Activated naive CD4-positive, alpha-beta T cell treated with anti-CD3 and anti-CD28 coated beads, Interleukin-2, amount 10 ng/mL, durations not matched to agents 7 days and 5 days (primary cell): Measurements from ENCODE around the gene CCSER1.

Source experiments
- CTCF ChIA-PET: fragments of 350-600 bp; sonication (Branson Sonifier 250); formaldehyde crosslinking; loops from one replicate; lab custom pipeline; 2021; ENCODE audit warnings: antibody characterized with exemption; lab: Charles Lee
- DNase-seq: peaks from one replicate; pipeline ENCODE4 v3.0.0-alpha.2; 2020
- H3K27ac Mint-ChIP-seq: one replicate; pipeline ENCODE4 v1.8.0; 2021; ENCODE audit warnings: mild to moderate bottlenecking, moderate library complexity, mixed read lengths
- H3K27me3 Mint-ChIP-seq: one replicate; pipeline ENCODE4 v1.8.0; 2021; ENCODE audit warnings: mild to moderate bottlenecking, mixed read lengths
- H3K36me3 Mint-ChIP-seq: one replicate; pipeline ENCODE4 v1.8.0; 2021; ENCODE audit warnings: mixed read lengths
- H3K4me1 Mint-ChIP-seq: one replicate; pipeline ENCODE4 v1.8.0; 2021; ENCODE audit warnings: mixed read lengths
- H3K4me3 Mint-ChIP-seq: one replicate; pipeline ENCODE4 v1.8.0; 2021; ENCODE audit warnings: mild to moderate bottlenecking, moderate library complexity, mixed read lengths
- H3K9me3 Mint-ChIP-seq: one replicate; pipeline ENCODE4 v1.8.0; 2021; ENCODE audit warnings: mixed read lengths

CCSER1 gene

DNA sequence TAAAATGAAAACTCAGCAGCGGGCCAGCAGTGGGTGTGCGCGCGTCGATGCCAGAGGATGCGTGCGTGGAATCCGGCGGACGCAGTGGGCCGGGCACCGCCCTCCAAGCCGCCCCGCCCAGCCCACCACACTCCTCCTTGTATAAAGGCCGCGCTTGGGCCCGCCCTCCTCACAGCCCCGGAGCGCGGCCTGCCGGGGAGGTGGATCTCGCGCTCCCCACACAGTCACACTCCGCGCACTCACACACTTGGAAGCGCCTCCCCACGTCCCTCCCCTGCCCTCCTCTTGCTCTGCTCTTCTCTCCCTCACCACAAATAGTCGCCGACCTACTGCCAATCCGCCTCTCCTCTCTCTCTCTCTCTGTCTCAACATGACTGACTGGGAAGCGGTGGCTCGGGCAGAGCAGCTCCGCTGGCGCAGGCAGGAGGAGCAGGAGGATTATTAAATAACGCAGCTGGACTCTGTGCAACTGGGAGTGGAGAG lies at the start of gene CCSER1:
Gene CCSER1 (plus strand): TSS at position 172 of the 483 bp plus-strand sequence.
- Mint-ChIP-seq H3K4me1 (peaks cover 16% of the 10 kb centered on the region), H3K27ac (no peak within 1 kb of the TSS), H3K4me3 (peak within 1 kb of the TSS; percentile 64), H3K36me3 (no peaks in the 10 kb centered on the region), H3K9me3 (no peaks in the 10 kb centered on the region), H3K27me3 (peaks cover 42% of the 10 kb centered on the region)
- DNase-seq, result peak; percentile 50
- CTCF ChIA-PET, result no interaction called here

DNA sequence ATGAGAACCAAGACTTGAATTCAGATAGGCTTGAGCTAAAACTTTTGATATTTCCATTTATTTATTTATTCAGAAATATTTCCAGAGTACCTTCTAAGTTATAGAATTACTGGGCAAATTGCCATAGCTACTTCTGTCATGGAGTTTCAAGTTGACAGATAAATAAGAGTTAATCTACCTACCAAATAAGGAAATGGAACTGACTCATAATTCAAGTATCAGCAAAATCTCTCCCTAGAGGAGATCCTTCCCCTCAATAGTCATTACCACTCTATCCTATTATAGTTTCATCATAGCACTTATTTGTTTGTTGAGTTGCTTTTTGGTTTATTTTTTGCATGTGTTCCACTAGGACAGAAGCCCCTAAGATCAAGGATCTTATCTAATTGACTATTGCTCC lies 48.8 kb upstream of the CCSER1 start:
- no peak for DNase-seq
- CTCF ChIA-PET, result no interaction called here
- H3K27ac Mint-ChIP-seq, result no peak overlapping the region
- no peaks in the 10 kb centered on the region for H3K36me3 Mint-ChIP-seq
- H3K9me3 Mint-ChIP-seq, result no peaks in the 10 kb centered on the region
- H3K27me3 Mint-ChIP-seq, result no peaks in the 10 kb centered on the region
- no peaks in the 10 kb centered on the region for H3K4me1 Mint-ChIP-seq
- no peak overlapping the region for H3K4me3 Mint-ChIP-seq

DNA sequence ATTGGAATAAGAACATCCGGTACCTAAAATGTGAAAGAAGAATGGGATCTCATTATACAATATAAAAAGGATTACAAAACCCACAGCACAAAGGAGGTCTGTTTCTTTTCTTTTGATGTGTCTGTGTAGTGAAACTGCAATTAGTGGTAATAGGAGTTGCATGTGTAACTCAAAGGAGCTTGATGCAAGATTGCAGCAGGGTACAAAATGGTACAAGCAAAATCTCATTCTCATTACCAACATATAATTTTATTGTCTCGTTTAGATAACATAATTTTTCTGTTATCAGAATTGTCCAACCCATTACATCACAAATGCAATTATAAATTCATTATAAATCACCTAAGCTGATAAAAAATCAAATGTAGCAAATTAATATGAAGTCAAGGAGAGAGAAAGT lies 47.1 kb upstream of the CCSER1 start:
- Mint-ChIP-seq H3K4me1 (no peaks in the 10 kb centered on the region), H3K27ac (no peak overlapping the region), H3K9me3 (no peaks in the 10 kb centered on the region), H3K4me3 (no peak overlapping the region), H3K36me3 (no peaks in the 10 kb centered on the region), H3K27me3 (no peaks in the 10 kb centered on the region)
- CTCF ChIA-PET, result no interaction called here
- DNase-seq, result no peak

DNA sequence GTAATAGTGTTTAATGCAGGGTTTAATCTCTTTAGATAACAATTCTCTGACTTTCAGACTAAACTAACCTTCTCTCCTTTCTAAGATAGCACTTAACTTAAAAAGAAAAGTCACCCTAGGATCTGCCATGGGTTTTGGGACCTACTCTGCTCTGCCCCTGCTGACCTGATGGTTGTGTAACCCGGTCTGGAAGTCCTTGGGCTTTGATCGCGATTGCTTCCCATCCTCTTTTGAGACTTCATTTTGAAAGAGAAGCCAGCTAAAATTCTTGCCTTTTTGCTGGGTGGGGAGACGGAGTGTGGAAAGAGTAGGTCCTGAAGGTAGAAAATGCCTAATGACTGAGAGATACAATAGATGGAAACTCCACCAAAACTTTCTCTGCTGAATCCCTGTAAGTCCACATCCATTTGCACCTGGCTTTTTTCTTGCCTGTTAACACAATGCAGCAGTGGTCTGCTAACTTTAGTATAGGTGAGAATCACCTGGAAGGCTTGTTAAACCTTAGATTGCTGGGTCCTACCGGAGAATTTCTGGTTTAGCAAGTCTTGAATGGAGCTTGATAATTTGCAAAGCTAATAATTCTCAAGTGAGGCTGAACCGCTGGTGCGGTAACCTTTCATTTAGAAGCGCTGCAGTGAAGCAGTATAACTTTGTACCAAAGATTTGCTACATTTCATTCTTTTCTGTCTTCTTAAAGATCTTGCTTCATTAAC lies 45.6 kb upstream of the CCSER1 start:
- Mint-ChIP-seq H3K36me3 (no peaks in the 10 kb centered on the region), H3K27me3 (no peaks in the 10 kb centered on the region), H3K4me3 (no peak overlapping the region), H3K4me1 (no peaks in the 10 kb centered on the region), H3K9me3 (no peaks in the 10 kb centered on the region), H3K27ac (no peak overlapping the region)
- CTCF ChIA-PET, result no interaction called here
- no peak for DNase-seq

DNA sequence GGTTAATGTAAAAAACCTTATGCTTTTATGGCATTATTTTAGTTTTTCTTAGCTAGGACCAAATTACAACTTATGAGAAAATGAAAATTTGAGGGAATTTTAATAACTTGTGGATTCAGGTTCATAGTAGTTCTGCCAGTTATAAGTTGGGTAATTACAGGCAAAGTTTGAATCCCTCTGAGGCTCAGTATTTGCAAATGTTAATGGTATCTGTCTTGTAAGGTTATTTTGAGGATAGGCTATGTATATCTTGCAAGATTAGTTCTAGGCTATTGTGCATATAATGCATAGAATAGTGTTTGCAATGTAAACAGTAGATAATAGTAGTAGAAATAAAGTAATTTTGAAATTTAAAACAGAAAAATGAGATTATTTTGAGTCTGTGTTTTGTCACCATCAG lies 44.7 kb upstream of the CCSER1 start:
- CTCF ChIA-PET, result no interaction called here

DNA sequence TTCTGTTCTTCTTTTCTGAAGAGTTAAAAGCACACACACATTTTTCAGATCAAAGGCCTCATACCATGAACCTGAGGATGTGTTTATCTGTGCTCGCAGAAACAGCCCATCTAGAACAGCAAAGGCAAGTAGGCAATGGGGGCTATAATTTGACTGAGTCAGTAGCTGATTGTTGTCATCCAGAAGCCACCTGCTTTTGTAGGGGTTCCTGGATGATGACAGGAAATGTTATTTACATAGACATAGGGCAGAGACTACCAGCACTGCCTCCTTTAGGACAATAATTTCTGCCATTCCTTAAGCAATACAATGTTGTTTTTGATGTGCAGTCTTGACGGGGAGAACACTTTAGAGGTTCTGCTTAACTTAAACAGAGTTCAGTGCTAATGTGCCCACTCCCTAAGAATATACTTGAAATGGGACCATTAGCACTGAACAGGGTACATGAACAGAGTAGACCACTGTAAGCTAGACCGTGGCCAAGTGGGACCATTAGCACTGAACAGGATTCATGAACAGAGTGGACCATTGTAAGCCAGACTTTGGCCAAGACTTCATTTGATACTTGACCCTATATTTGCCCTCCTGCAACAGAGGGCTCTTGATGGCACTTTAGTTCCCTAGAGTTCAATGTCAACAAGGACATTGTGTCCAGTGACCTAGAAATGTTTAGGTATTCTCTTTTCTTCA lies 42.8 kb upstream of the CCSER1 start:
- CTCF ChIA-PET, result no interaction called here
- no peak overlapping the region for H3K4me3 Mint-ChIP-seq
- H3K4me1 Mint-ChIP-seq, result no peaks in the 10 kb centered on the region
- no peaks in the 10 kb centered on the region for H3K36me3 Mint-ChIP-seq
- no peak overlapping the region for H3K27ac Mint-ChIP-seq
- no peaks in the 10 kb centered on the region for H3K27me3 Mint-ChIP-seq
- DNase-seq, result no peak
- no peaks in the 10 kb centered on the region for H3K9me3 Mint-ChIP-seq

More for the DNA sequence above, 44.7 kb upstream of the CCSER1 start:
- Mint-ChIP-seq H3K9me3 (no peaks in the 10 kb centered on the region), H3K4me1 (no peaks in the 10 kb centered on the region), H3K4me3 (no peak overlapping the region), H3K27ac (no peak overlapping the region), H3K27me3 (no peaks in the 10 kb centered on the region), H3K36me3 (no peaks in the 10 kb centered on the region)
- DNase-seq, result no peak

DNA sequence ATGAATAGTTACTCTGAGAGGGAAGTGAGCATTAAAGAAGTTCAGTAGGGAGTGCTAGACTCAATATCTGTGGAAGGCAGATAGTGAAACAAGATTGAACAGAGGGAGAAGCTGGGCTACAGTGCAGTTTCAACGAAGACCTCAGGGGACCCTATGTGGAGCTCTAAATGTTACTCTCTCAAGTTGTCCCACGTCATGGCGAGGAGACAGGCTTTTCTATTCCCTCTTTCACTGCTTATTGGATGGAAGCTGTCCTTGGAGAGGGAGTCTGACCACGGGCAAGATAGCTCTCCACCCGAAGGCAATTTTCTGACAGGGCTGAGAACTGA lies 42.3 kb upstream of the CCSER1 start:
- H3K4me1 Mint-ChIP-seq, result no peaks in the 10 kb centered on the region
- no peaks in the 10 kb centered on the region for H3K27me3 Mint-ChIP-seq
- no peak for DNase-seq
- CTCF ChIA-PET, result no interaction called here
- no peaks in the 10 kb centered on the region for H3K36me3 Mint-ChIP-seq
- H3K27ac Mint-ChIP-seq, result no peak overlapping the region
- H3K9me3 Mint-ChIP-seq, result no peaks in the 10 kb centered on the region
- H3K4me3 Mint-ChIP-seq, result no peak overlapping the region

DNA sequence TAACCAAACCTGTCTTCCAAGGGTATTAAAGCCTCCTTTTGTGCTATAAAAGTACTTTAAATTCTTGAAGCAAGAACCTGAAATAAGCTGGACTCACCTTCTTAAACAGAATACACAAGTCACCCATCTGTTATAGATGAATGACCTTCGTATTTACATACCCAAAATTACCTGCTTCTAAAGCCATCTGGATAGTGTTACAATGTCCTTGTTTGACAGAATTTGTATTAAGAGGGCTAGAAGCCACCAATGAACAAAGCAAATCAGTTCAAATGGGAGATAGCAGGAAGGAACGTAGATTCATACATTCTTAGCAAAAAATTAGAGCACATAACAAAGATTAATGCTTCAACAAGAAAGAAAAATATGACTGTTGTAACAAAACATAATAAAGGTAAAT lies 33.7 kb upstream of the CCSER1 start:
- H3K4me1 Mint-ChIP-seq, result no peaks in the 10 kb centered on the region
- H3K27me3 Mint-ChIP-seq, result no peaks in the 10 kb centered on the region
- H3K36me3 Mint-ChIP-seq, result no peaks in the 10 kb centered on the region
- no peak overlapping the region for H3K27ac Mint-ChIP-seq
- CTCF ChIA-PET, result no interaction called here
- H3K4me3 Mint-ChIP-seq, result no peak overlapping the region
- no peak for DNase-seq
- H3K9me3 Mint-ChIP-seq, result no peaks in the 10 kb centered on the region

DNA sequence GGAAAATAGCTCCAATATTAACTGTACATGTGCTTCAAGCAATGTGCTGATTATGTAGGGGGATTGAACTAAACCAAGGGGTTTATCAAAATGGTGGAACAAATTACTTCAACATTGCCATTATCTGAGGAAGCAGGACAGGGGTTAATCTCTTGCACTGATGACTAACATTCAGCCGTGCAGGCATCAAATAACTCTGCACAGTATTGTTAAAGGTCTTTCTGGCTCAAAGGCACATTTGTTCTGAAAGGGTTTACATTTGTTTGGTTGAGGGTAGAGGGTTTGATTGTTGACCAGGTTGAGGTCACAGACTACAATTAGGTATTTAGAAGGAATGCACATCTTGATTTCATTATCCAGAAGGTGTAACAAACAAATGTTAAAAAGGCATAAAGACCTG lies 32.2 kb upstream of the CCSER1 start:
- CTCF ChIA-PET, result no interaction called here
- no peaks in the 10 kb centered on the region for H3K36me3 Mint-ChIP-seq

DNA sequence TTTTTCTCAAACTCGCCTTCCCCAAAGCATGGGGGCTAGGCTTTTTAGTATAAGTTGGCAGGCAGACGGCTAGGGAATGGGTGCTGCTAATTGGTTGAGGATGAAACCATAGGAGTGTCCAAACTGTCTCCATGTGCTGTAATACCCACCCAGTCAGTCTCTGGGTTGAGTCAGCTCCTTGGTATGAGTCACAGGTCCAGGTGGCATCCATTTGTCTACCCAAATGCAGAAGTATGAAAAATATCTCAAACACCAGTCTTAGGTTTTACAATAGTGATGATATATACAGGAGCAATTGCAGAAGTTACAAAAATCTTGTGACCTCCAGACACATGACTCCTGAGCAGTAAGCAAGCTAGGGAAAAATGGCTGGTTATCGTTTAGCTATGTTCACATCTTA lies 27.4 kb upstream of the CCSER1 start:
- Mint-ChIP-seq H3K36me3 (no peaks in the 10 kb centered on the region), H3K4me1 (no peaks in the 10 kb centered on the region), H3K27ac (no peak overlapping the region), H3K4me3 (no peak overlapping the region), H3K9me3 (no peaks in the 10 kb centered on the region), H3K27me3 (no peaks in the 10 kb centered on the region)
- CTCF ChIA-PET, result no interaction called here
- no peak for DNase-seq

More for the DNA sequence above, 32.2 kb upstream of the CCSER1 start:
- Mint-ChIP-seq H3K4me1 (no peaks in the 10 kb centered on the region), H3K4me3 (no peak overlapping the region), H3K9me3 (no peaks in the 10 kb centered on the region), H3K27me3 (no peaks in the 10 kb centered on the region), H3K27ac (no peak overlapping the region)
- no peak for DNase-seq

DNA sequence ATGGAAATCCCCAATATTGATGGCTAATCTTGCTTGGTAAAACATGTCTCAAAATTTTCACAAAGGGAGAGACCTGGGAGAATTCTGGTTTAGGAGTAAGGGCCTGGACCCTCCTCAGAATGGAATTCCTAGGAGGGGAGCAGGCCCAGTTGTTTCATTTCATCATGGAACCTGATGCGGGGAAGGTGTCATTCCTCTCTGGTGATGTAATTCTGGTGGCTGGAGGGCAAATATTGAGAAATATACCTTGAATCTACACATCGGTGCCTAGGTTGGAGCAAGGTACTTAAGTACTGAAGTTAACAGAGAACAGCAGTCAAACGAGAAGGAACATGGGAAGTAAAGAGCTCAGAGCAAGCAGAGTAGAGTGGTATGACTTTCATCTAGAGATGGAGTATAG lies 23.2 kb upstream of the CCSER1 start:
- CTCF ChIA-PET, result no interaction called here
- Mint-ChIP-seq H3K27me3 (no peaks in the 10 kb centered on the region), H3K4me1 (no peaks in the 10 kb centered on the region), H3K9me3 (no peaks in the 10 kb centered on the region), H3K27ac (no peak overlapping the region), H3K36me3 (no peaks in the 10 kb centered on the region), H3K4me3 (no peak overlapping the region)
- DNase-seq, result no peak

DNA sequence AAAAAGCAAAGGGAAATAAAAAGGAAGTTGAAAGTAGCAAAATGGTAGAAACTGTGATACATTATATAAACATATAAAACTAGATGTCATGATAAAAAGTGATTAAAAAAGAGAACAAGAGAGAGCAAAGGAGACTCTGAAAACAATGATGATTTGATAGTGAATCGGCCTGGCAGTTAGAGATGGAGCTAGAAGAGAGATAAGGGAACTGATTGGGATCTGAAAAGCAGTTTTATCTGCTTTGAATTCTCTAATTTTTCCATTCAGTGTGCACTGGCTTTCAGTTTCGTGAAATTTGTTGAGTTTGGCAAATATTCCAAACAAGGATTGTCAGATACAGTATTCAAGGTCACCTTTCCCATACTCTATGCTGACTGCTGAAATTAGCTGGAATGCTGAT lies 21.9 kb upstream of the CCSER1 start:
- Mint-ChIP-seq H3K9me3 (no peaks in the 10 kb centered on the region), H3K4me3 (no peak overlapping the region), H3K36me3 (no peaks in the 10 kb centered on the region), H3K27ac (no peak overlapping the region), H3K27me3 (no peaks in the 10 kb centered on the region), H3K4me1 (no peaks in the 10 kb centered on the region)
- no peak for DNase-seq
- CTCF ChIA-PET, result no interaction called here

DNA sequence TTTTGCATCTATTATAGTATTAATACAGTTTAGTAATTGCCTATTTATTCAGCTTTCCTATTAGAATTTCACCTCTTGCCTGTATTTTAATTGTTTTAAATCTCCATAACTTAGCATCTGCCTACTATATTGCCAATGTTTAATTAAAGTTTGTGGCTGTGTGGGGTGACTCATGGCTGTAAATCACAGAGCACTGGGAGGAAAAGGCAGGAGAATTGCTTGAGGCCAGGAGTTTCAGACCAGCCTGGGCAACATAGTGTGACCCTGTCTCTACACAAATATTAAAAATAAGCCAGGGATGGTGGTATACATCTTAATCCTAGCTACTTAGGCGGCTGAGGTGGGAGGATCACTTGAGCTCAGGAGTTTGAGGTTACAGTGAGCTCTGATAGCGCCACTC lies 14.5 kb upstream of the CCSER1 start:
- no peaks in the 10 kb centered on the region for H3K4me1 Mint-ChIP-seq
- H3K36me3 Mint-ChIP-seq, result no peaks in the 10 kb centered on the region
- H3K4me3 Mint-ChIP-seq, result no peak overlapping the region
- no peak for DNase-seq
- no peaks in the 10 kb centered on the region for H3K27me3 Mint-ChIP-seq
- CTCF ChIA-PET, result no interaction called here
- H3K9me3 Mint-ChIP-seq, result no peaks in the 10 kb centered on the region
- H3K27ac Mint-ChIP-seq, result no peak overlapping the region

DNA sequence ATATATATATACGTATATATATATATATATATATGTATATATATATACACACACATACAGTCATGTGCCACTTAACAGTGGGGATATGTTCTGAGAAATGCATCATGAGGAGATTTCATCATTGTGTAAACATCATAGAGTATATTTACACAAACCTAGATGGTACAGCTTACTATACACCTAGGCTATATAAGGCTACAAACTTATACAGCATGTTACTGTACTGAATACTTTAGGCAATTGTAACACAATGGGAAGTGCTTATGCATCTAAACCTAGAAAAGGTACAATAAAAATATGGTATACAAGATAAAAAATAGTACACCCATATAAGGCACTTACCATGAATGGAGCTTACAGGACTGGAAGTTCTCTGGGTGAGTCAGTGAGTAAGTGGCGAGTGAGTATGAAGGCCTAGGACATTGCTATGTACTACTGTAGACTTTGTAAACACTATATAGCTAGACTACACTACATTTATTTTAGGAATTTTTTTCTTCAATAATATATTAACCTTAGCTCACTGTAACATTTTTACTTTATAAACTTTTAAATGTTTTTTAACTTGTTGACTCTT lies 13.2 kb upstream of the CCSER1 start:
- Mint-ChIP-seq H3K36me3 (no peaks in the 10 kb centered on the region), H3K27me3 (no peaks in the 10 kb centered on the region), H3K27ac (no peak overlapping the region), H3K9me3 (no peaks in the 10 kb centered on the region), H3K4me1 (no peaks in the 10 kb centered on the region), H3K4me3 (no peak overlapping the region)
- no peak for DNase-seq
- CTCF ChIA-PET, result no interaction called here
